NCI-H1436 (cell line): Measurements from ENCODE around the gene TYMS.
"Not testable (repeated sequence)": the region's sequence is repeated elsewhere in the genome, so short reads cannot be mapped to it uniquely, and the experiment has no call there.

Experiments
- DNase-seq: peaks from one replicate; lab custom pipeline; 2025; lab: John Stamatoyannopoulos, UW

Gene TYMS

DNA sequence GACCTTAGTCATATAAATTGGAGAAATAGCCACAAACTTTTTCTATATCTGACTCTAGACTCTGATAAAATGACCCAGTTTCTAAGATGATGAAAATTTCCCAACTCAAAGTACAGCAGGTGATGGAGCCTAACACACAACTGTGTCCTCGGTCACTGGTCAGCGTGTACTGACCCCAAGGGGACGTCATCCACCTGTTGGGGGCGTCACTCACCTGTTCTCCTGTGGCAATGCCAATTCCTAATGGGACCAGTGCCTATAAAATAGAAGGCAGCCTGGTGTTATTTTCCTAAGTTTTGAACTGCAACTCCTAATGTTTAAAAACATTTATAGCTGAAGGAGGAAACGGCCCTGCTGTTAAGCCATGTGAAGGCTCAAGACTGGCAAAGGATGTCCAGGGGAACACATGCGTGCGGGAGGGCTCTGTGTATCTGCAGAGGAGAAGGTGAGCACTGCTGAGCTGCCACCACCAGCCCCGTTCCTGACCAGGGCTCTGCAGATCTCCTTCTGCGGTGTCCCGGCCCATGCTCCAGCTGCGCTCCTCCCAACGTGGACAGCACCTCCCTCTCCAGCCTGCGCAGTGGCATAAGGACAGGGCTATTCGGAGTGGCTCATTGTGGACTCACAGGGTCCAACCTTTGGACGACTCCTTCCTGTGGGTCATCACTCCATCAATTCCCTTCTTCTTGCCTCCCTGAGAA lies 21.2 kb downstream of the TYMS start:
- DNase-seq, result no peak

DNA sequence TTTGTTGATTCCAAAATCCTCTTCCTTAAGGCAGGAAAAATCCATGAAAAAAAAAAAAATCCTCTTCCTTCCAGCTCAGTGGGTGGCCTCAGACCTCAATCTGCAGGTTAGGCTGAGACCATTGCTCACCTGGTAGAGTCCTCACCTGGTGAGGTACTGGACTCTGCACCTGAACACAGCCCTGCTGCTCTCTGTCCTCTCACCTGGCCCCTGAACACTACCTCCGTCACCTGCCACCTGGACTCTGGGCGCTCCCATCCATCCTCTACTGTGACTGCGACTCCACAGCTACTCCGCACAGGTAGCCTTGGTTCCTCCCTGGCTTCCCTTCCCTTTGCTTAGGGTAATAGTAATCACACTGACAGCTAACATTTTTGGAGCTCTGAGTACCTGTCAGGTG lies 22.1 kb downstream of the TYMS start:
- DNase-seq, result no peak

DNA sequence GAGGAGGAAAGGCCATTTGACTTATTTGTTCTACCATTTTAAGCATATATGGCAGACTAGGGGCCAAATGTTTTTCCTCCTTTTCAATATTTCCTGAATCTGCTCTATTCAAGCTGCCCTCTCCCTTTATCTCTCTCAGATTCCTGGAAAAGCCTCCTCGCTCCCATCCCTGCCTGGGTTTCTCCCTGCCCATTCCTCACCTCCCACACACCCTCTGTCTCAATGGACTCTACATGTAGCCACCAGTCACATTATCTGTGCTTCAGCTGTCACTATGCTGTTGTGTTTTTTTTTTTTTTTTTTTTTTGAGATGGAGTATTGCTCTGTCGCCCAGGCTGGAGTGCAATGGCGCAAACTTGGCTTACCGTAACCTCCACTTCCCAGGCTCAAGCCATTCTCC lies 22.9 kb downstream of the TYMS start:
- no peak for DNase-seq

DNA sequence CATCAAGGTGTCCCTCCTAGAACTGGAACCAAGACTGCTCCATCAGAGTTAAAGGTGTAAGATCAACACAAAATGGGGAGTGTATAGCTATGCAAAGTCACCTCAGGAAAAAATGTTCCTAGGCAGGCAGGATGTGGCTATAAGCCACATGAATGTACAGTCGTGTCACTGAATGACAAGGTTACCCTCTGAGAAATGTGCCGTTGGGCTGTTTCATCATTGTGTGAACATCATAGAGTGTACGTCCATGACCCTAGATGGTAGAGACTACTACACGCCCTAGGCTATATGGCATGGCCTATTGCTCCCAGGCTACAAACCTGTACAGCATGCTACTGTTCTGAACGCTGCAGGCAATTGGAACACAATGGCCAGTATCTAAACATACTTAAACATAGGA lies 24.5 kb downstream of the TYMS start:
- DNase-seq, result no peak

DNA sequence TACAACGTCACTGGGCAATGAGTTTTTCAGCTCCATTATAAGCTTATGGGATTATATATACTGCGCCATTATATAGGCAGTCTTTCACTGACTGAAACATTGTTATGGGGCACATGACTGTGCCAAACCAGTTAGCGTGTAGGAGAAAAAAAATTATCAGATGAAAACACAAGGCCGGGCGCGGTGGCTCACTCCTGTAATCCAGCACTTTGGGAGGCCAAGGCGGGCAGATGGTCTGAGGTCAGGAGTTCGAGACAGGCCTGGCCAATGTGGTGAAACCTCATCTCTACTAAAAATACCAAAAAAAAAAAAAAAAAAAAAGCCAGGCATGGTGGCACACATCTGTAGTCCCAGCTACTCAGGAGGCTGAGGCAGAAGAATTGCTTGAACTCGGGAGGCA lies 25.0 kb downstream of the TYMS start:
- DNase-seq, result not testable (repeated sequence)

DNA sequence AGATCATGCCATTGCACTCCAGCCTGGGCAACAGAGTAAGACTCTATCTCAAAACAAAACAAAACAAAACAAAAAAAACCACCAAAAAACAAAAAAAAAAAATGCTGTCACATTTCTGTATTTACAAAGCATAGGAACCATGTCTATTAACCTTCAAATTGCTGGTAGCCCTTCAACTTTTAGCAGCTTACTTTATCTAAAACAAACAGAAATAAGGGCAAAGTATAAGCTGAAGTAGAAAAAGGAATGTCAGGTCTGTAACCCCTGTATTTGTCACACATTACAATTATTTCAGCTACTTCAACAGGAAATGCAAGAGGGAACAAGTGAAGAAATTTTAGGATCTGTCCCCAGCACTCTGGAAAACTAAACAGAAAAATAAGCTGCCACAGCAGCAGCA lies 25.4 kb downstream of the TYMS start:
- no peak for DNase-seq

DNA sequence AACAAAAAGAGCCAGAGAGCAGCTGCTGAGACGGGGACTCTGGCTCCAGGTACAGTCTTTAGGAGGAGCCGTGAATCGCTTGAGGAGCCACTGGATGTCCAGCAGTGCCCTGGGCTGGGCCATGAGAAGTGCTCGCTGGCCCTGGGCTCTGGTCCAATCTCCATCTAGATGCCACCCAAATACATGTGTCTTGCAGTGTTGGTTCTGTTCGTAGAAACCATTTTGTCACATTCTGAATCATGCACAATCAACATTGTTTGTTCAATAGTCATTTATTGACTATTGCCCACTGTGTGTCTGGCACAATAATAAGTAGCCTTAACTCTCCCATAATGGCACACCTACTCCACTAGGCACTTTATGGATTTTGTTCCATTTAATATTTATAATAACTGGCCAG lies 26.1 kb downstream of the TYMS start:
- no peak for DNase-seq

DNA sequence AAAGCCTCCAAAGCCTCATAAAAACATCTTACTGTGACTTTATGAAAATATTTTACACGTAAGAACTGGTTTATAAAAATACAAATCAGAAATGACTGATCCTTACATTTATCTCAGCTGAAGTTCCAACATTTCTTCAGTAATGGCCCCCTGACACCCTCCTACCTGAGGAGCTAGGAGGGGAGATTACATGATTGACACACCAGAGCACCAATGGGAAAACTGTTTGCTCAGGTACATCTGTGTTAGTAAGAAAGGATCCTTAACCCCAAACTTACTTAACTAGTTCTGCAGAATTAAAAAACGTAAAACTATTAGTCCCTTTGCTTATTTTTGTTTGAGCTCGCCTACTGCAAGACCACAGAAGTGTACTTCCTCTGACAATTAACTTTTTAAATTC lies 28.0 kb downstream of the TYMS start:
- no peak for DNase-seq

DNA sequence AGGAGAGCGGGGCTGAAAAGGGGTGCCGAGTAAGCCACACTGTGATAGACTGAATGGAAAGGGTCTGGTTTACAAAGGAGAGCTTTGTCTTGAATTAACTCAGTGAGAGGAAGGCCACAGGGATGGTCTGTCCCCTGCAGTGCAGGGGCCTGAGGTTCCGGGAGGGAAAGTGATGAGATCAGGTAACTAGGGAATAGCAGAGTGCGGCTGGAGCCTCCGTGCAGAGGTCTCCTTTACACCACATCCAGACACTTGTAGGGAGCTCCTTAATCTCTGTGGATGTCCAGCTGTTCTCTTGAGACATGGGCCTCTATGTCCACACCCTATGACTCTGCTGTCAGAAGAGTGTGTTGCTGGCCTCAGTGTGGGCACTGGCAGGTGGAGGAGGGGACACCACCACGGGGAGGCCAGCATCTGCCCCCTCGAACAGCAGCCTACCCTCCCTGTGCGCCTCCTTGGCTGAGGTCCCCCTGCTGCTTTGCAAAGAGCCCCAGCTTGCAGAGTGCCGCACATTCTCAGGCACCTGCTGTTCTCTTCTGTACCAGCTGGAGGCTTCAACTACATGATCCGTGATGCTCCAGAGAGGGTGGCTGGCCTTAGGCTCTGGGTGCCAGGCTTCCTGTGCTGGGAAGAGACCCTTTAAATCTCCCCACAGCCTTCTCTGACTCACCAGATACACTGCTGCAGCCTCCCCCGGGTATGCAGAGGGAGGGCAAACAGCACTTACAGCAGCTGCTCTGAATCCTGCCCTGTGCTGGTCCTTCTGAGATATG lies 29.1 kb downstream of the TYMS start:
- DNase-seq, result no peak

DNA sequence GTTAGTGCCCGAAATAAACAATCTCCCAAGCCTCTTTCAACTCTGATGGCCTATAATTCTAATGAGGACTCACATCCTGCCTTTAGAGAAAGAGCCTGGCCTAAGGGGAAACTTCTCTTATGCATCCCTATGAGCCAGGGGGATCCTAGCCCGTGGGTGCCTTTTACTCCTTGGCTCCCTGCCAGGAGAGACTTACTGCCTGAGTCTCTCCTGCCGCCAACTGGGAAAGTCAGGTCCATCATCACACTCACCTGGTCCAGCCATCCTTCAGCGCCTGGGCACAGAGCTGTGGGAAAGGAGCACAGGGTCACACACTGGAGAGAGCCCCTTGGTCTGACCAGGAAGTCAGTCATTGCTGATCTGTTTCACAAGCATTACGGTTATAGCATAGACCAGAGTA lies 30.9 kb downstream of the TYMS start:
- DNase-seq, result no peak

DNA sequence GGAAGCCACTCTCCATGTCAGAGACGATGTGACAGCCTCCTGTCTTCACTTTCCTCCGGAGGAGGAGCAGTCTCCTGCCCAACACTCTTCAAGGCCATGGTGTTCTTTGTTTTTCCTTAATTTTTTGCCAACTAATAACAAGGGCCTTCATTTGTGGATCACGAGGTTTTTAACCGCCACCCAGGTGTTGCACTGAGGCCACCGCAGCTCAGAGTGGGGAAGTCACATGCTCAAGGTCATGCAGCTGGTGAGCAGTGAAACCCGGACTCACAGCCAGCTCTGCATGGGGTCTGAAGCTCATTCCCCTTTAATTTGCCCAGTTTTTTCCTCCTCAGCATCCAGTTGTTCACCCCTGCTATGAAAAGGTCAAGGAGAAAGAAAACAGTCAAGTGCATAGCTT lies 35.4 kb downstream of the TYMS start:
- no peak for DNase-seq

DNA sequence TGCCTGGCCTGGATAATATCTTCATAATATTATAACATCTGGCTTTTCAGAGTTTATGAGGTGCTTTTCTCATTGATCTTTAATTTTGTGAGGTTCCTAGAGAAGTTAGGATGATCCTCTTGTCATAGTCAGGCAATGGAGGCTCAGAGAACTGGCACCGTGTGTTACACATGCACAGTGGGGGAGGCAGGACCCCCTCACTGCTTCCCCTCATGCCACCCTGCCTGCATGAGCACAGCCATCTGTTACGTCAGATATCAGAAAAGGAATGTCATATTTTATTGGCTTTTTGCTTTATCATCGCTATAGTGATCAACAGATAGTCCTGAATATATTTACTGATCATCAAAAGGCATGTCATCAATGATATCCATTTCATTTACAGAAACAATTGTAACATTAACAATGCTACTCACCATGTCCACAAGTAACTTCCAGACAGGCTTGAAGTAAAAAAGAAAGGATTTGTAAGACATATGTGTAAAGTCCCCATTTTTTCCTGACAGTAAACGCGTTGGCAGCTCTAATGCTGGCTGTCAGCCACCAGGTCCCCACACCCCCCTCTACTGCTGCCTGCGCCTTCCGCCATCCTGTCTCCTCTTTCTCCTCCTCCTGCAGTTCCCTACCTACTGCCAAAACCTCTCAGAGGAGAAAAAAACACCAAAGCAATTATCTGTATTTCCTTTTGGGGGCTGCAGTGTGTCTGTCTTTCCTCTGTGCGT lies 36.2 kb downstream of the TYMS start:
- no peak for DNase-seq

DNA sequence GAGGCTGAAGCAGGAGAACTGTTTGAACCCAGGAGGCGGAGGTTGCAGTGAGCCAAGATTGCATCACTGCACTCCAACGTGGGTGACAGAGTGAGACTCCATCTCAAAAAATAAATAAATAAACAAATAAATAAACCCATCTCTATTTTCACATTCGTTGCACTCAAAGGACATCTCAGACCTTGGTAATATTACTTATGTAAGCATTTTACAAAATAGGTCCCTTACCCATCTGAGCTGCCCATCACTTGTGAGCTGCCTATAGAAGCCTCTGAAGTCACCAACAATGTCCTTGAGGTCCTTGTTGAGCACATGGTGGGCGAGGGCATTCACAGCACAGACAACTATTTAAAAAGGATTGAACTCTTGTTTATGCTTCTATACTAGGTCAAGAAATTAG lies 39.6 kb downstream of the TYMS start:
- no peak for DNase-seq

DNA sequence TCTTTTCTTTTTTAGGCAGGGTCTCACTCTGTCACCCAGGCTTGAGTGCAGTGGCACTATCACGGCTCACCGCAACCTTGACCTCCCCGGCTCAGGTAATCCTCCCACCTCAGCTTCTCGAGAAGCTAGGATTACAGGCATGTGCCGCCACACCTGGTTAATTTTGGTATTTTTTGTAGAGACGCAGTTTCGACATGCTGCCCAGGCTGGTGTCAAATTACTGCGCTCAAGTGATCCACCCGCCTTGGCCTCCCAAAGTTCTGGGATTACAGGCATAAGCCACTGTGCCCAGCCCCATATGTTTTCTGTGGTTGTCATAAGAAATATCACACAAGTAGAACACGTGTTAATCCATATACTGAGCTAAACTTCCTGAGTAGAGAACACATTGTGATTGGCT lies 40.3 kb downstream of the TYMS start:
- no peak for DNase-seq

DNA sequence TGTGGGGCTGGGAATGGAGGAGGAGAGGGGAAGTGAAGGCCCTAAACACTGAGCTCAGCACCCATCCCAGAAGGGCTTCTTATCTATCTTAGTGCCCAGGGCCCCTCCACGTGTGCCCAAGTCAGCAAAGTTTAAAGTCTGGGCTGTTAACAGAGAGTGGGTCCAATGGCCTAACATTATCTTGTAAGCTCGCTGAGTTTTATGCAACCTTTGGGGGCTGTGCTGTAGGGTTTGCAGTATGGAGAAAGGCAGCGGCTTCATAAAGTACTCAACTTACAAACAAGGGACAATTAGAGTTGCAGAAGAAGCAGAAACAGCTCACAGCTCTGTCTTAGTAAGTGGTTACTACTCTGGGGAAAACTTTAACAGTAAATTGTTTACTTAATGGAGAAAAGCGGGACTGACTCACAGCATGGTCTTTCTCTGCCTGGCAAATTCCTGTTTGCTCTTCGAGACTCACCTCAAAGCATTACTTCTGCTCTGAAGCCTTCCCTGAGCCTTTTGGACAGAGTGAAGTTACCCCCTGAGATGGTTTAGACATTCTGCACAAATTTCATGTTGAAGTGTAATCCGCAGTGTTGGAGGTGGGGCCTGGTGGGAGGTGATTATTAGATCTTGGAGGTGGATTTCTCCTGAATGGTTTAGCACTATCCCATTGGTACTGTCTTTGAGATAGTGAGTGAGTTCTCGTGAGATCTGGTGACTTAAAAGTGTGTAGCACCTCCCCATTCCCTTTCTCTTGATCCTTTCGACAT lies 45.9 kb downstream of the TYMS start:
- DNase-seq, result no peak

DNA sequence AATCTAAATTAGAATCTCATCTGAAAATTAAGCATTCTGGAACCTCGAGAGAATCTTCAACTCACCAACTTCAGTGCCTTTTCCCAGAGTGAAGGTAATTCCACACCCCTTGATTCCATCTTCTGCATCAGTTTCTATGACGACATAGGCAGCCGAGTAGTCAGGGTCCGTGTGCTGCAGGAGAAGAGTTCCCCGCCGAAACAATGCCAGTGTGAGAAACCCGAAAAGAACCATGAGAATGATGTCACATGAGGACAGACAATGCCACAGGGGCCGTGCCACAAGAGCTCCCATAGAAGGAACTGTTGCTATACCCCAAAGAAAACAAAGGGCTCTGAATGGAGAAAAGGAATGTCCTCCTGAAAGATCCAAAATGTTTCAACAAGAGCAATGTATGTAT lies 49.0 kb downstream of the TYMS start:
- no peak for DNase-seq

DNA sequence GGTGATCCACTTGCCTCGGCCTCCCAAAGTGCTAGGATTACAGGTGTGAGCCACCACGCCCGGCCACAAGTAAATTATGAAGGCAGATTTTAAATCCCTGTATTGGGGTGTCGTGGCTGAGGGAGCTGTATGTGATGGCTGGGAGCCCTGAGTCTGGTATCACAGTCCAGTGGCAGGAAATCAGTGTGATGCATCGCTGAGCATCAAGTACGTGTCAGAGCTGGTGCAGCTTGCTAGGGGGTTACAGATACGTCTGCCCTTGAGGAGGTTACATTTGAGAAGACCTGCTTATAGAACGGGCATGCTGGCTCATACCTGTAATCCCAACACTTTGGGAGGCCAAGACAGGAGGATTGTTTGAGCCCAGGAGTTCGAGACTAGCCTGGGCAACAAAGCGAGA lies 50.6 kb downstream of the TYMS start:
- no peak for DNase-seq

DNA sequence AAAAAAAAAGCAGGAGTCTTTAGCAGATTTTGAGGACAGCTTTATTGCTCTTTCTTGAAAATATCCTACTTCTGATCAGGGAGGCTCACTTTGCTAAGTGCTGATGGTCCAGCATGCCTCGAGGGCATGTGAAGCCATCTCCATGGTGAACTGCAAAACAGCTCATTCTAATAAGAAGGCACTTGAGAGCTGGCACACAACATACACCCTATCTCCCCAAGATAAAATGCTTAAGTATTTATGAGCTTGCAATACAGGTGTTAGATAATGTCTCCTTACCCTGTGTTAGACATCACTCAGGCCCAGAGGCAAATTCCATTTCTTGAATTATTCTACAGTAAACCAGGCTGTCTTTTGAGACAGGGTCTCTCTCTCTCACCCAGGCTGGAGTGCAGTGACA lies 52.3 kb downstream of the TYMS start:
- DNase-seq, result no peak

DNA sequence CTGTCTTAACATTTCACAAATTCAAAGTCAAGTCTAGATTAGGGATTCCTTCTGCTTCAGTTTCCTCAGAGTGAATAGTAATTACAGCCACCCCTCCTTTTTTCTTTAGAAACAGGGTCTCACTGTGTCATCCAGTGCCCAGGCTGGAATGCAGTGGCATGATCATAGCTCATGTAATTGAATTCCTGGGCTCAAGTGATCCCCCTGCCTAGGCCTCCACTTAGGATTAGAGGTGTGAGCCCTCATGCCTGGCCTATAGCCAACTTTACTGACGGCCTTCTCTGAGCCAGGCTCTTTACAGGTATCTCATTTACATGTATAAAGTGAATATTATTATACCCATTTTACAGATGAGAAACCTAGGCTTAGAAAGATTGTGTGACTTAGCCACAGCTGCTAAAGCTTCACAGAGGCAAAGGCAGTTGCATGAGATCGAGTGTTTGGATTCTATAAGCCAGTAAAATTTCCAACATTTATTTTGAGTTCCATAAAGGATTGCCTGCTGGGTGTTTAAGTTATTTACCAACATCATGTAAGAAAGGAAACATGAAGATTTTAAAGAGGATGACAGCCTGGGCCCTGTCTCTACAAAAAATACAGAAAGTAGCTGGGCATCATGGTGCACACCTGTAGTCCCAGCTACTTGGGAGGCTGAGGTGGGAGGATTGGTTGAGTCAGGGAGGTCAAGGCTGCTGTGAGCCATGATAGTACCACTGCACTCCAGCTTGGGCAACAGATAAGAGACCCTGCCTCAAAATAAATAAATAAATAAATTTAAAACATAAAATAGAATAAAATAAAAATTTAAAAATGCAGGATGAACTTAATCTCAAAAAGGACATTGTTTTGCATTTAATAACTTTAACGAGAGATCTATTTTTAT lies 53.2 kb downstream of the TYMS start:
- DNase-seq, result no peak

DNA sequence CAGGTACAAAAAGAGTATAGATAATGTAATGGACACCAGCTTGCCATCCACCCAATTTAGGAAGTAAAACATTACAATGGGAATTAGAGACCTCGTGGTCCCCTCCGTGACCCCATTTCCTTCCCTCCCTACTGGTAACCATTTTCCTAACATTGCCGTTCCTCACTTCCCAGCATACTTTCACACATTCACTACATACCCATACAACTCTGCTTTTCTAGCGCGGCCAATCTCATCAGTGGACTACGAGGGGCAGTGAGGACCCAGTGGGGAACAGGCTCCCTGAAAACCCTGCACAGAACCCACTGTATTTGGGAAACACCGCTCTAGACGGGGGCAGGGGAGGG lies 53.8 kb downstream of the TYMS start:
- no peak for DNase-seq

DNA sequence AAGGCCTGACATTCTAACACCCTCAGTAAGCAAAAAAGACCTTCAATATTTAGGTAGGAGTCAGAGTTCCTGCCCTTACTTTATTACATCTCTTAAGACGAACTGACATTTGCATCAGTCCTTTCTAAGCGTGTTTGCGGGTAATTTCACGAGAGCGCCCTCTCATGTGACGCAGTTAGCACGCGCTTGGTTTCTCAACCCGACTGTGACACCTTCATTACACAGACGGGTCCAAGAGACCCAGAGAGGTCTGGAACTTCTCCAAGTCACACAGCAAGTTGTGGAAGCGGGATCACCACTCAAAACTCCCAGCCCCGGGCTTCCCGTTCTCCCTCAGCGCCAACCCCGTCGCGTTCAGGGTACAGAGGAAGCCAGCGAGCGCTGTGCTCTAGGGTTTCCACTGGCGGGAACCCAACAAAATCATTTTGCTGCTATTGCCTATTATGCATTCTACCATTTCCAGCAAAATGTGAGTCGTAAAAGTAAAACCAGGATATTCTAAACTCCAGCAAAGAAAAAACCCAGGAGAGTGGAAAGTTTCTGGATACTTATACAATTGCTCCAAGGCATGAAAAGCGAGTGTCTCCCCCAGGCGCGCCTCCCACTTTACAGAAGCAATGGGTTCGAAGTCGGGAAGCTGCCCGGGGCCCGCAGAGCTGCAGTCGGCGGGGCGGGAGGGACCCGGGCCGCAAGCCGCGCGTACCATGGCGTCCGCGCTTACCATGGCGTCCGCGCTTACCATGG lies 54.4 kb downstream of the TYMS start:
- no peak for DNase-seq
